Fibroblast of lung (primary cell): ENCODE measurements around the gene EMX2. TPM values are rescaled to one million over a fixed set of nuclear protein-coding genes. Genes with fewer than 3 reads are reported as not detected.
A peak's percentile ranks its signal among the peaks of the same experiment; 100 is the strongest.

Experiments
- DNase-seq, 2 donors: peaks; one replicate each; pipeline versions ENCODE4 v3.0.0 to v3.0.0-alpha.2; 2010; ENCODE audit warnings: low read depth in 2 of 2
- H2AFZ ChIP-seq: 2 replicates; pipeline ENCODE4 v1.5.1; 2012; ENCODE audit warnings: low read length, control low read depth, inconsistent platforms
- H3K27ac ChIP-seq: 2 replicates; pipeline ENCODE4 v1.5.1; 2011; ENCODE audit warnings: low read length, control low read depth; ENCODE audit not compliant: insufficient read depth
- H3K27me3 ChIP-seq: 2 replicates; pipeline ENCODE4 v1.5.1; 2011; ENCODE audit warnings: mild to moderate bottlenecking, low read length; ENCODE audit not compliant: control insufficient read depth, insufficient read depth
- H3K36me3 ChIP-seq: 2 replicates; pipeline ENCODE4 v1.5.1; 2011; ENCODE audit warnings: low read length; ENCODE audit not compliant: control insufficient read depth, insufficient read depth
- H3K4me1 ChIP-seq: 2 replicates; pipeline ENCODE4 v1.5.1; 2011; ENCODE audit warnings: low read length; ENCODE audit not compliant: control insufficient read depth, insufficient read depth; ENCODE audit errors: extremely low read depth
- H3K4me2 ChIP-seq: 2 replicates; pipeline ENCODE4 v1.5.1; 2011; ENCODE audit warnings: low read length, control low read depth; ENCODE audit not compliant: insufficient read depth; ENCODE audit errors: extremely low read depth
- H3K4me3 ChIP-seq, 4 experiments: fragments of 200-600 bp in 1 of 4; sonication (generic) in 1 of 4; replicated peaks in 1 of 4; 2 replicates each; pipeline ENCODE4 v1.5.1; 2011 to 2016; ENCODE audit warnings: low read length in 4 of 4, low read depth in 3 of 4, mild to moderate bottlenecking in 3 of 4, control low read depth in 2 of 4, inconsistent platforms in 1 of 4, mixed read lengths in 1 of 4; ENCODE audit not compliant: insufficient read depth in 1 of 4; ENCODE audit errors: control extremely low read depth in 1 of 4
- H3K79me2 ChIP-seq: 2 replicates; pipeline ENCODE4 v1.5.1; 2012; ENCODE audit warnings: mild to moderate bottlenecking, low read length, inconsistent platforms; ENCODE audit not compliant: control insufficient read depth, insufficient read depth
- H3K9ac ChIP-seq: 2 replicates; pipeline ENCODE4 v1.5.1; 2011; ENCODE audit warnings: mild to moderate bottlenecking, low read length, control low read depth; ENCODE audit not compliant: insufficient read depth
- H3K9me3 ChIP-seq: 2 replicates; pipeline ENCODE4 v1.5.1; 2012; ENCODE audit warnings: low read depth, low read length; ENCODE audit not compliant: control insufficient read depth, insufficient read depth
- H4K20me1 ChIP-seq: 2 replicates; pipeline ENCODE4 v1.5.1; 2011; ENCODE audit warnings: low read length; ENCODE audit not compliant: control insufficient read depth, insufficient read depth; ENCODE audit errors: extremely low read depth
- CTCF ChIP-seq, 2 donors: IDR thresholded peaks in 1 of 2; conservative IDR thresholded peaks in 1 of 2; 1 replicate in 1 of 2; 2 replicates in 1 of 2; pipeline ENCODE4 v1.5.1; 2011 to 2012; ENCODE audit warnings: low read length in 2 of 2, control low read depth in 1 of 2, inconsistent platforms in 1 of 2, low read depth in 1 of 2, mild to moderate bottlenecking in 1 of 2
- EZH2 ChIP-seq: IDR thresholded peaks from 2 replicates; pipeline ENCODE4 v1.5.1; 2012; ENCODE audit warnings: low read length, control low read depth, mild to moderate bottlenecking; ENCODE audit errors: missing control alignments
- polyA plus RNA-seq, 2 donors: library from polyadenylated mRNA; depleted of rRNA in 1 of 2; stranded (reverse) in 1 of 2; unstranded in 1 of 2; fragments of >200 nt; gene quantifications; 2 replicates each; pipeline ENCODE4 v1.2.1, GENCODE V29; 2011 to 2012; ENCODE audit warnings: missing spikeins in 1 of 2
- total RNA-seq: library from RNA; depleted of rRNA; stranded (reverse); fragments of >200 nt; gene quantifications from 2 replicates; pipeline ENCODE4 v1.2.1, GENCODE V29; 2014

EMX2 gene
- total and polyA plus RNA-seq, 2 donors (not counting 1 experiment from before 2014, with no cell fraction given) = not detected

- Histone ChIP-seq H3K4me3 (no peak overlapping the region), H3K79me2 (no peaks in the 10 kb centered on the region)
Measured at GRCh38 chr10:117534321-117535297, 7.9 kb upstream of the EMX2 start.

GRCh38 chr10:117535298-117536071 is 7.1 kb upstream of the EMX2 start:
- H3K9me3 ChIP-seq = no peaks in the 10 kb centered on the region
- H3K4me2 ChIP-seq = peak overlapping the region; percentile 5
- no peak for TF ChIP-seq CTCF (conservative IDR thresholded peaks at IDR 0.05 in 1 of 2, IDR thresholded peaks at IDR 0.05 in 1 of 2; ENCODE audit: low read depth in 1 of 2, low read length in 2 of 2)
- peak; percentile 77 for TF ChIP-seq EZH2
- no peaks in the 10 kb centered on the region for H3K4me1 ChIP-seq
- no peak overlapping the region for H2AFZ ChIP-seq
- no peaks in the 10 kb centered on the region for H3K36me3 ChIP-seq
- no peak overlapping the region for H3K4me3 ChIP-seq
- DNase-seq = no peak
- H4K20me1 ChIP-seq = no peaks in the 10 kb centered on the region
- peaks cover 74% of the 10 kb centered on the region for H3K27me3 ChIP-seq
- no peaks in the 10 kb centered on the region for H3K79me2 ChIP-seq
- no peak overlapping the region for H3K27ac ChIP-seq
- H3K9ac ChIP-seq = no peak overlapping the region

More at GRCh38 chr10:117534321-117535297, 7.9 kb upstream of the EMX2 start:
- Histone ChIP-seq H3K9ac (no peak overlapping the region), H3K36me3 (no peaks in the 10 kb centered on the region), H3K27ac (no peak overlapping the region), H4K20me1 (no peaks in the 10 kb centered on the region), H3K4me1 (no peaks in the 10 kb centered on the region), H3K9me3 (no peaks in the 10 kb centered on the region), H2AFZ (no peak overlapping the region), H3K4me2 (no peak overlapping the region), H3K27me3 (peaks cover 66% of the 10 kb centered on the region)
- TF ChIP-seq CTCF (conservative IDR thresholded peaks at IDR 0.05 in 1 of 2, IDR thresholded peaks at IDR 0.05 in 1 of 2; ENCODE audit: low read depth in 1 of 2, low read length in 2 of 2) (no peak), EZH2 (peak; percentile 41)
- DNase-seq = no peak
